HG02798 (cell line): ENCODE measurements around the gene PPP2R2C.

Source experiments
- ATAC-seq: cut with Tn5 transposase; IDR thresholded peaks from one replicate; pipeline ENCODE4 v1.9.1; 2021; ENCODE audit warnings: mild to moderate bottlenecking; ENCODE audit not compliant: unreplicated experiment, poor library complexity

Gene PPP2R2C

GRCh38 chr4:6469898-6470501 is 2.4 kb downstream of the PPP2R2C start:
- ATAC-seq = no peak

DNA sequence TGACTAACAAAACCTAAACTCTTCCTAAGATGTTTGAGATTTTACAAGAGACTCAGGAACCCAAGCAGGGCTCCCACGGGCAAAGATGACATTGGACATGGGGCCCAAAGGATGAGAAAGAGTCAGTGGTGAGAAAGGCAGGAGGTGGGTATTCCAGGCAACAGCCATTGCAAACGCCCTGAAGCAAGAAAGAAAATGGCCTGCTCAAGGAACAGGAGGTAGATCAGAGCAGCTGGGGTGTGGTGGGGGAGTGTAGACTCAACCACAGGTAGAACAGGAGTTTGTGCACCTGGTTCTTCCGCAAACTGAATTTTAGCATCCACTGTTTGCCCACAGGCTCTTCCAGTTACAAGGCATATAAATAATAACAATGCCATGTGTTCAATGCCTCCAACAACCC is 3.3 kb downstream of the PPP2R2C start:
- no peak for ATAC-seq

DNA sequence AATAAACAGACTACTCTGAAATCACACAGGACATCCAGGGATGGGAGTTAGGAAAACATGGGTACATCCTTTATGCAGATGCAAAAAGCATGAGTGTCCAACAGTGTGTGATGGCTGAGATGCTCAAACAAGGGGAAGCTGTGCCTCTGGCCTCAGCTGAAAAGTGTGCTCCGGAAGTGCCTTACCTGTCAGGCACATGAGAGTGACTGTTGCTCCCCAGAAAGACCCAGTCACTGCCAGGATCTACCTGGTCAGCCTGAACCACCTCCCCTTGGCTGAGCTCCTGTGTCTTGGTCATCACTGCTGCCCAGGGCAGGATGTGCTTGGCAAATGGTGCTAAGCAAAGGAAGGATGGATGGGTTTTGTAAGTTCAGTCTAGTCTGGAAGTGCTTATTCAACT is 4.0 kb downstream of the PPP2R2C start:
- ATAC-seq = no peak

DNA sequence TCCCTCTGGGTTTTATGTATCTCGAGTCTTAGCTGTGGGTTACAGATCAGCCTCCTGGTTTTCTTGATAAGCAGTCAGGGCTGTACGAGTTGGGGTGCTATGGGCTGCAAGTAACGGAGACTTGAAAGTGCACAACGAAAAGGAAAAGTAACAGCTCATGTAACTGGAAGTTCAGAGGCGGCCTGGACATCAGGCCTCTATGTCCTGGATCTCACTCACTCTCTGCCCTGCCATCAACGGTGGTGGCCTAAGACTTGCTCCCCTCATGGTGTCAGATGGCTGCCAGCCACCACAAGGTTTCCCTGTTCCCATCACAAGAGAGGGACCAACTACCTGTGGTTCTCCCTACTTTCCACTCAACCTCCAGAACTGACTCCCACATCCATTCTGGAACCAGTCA is 4.8 kb downstream of the PPP2R2C start:
- ATAC-seq = no peak

DNA sequence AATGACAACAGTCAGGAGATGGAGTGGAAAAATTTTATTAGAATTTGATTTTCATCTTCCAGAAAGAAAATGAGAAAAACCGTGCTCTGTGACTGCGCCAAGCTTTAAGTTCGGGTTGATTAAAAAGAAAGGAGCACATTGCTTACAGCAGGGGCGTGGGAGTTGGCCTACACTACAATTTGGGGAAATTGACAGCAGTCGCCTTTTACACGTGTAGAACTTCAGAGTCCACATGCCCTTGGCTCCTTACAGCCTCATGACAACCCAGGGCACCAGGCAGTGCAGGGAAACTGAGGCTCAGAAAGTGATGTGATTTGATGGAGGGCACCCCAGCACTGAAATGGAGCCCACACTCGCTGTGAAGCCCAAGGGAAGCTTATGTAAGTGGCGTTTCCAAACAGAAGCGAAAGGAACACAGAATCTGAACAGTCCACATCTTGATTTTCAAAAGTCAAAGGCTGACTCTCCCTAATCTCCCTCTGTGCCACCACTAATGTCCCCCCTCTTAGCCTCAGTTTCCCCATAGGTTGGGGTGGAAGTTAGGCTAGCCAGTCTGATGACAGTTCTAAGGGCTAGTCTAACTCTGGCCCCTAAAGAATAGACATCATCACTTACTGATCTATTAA is 5.5 kb downstream of the PPP2R2C start:
- ATAC-seq = no peak

DNA sequence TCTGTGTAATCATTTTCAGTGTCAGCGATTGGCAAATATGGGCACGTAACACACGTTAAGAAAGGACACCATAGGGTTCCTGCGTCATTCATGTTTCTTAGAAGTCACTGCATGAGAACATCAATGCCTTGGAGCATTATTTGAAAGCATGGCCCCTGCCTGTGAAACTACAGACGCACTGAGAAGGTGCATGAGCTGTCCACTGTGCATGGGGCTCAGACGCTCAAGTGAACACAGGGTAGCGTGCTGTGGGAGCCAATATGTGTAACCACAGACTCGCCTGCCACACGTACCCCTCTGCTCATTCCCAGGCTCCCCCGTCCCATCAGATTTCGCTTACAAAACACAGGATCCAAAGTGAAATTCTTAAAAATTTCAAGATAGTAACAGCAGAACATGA is 6.5 kb downstream of the PPP2R2C start:
- no peak for ATAC-seq

DNA sequence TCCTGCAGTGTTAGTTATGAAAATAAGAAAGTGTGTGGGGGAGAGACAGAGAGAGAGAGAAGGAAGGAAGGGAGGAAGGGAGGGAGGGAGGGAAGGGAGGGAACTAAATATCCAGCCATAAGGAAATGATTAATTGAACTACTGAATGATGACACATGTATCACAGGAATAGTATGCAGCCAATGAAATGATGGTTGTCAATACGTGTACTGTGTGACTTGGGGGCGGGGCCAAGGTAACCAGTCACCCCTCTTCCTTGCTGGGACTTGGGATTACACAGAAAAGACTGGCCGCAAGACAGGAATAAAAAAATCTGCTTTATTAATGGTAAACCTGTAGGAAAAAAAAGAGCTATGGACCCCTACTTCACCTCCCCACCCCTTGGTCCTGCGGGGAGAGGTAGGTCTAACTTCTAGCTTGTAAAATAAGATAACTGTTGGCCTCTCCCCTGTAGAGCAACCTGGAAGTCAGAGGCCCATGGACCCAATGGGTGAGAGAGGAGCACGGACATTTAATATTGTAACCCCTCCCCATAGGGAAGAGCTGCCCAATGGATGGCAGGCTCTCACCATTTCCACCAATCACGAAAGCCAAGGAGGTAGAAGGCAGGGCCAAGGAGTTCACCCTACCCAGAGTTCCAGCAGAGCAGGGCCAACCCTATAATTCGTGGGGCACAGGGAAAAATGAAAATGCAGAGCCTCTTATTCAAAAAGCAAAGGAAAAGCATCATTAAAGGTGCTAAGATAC is 7.4 kb downstream of the PPP2R2C start:
- no peak for ATAC-seq

DNA sequence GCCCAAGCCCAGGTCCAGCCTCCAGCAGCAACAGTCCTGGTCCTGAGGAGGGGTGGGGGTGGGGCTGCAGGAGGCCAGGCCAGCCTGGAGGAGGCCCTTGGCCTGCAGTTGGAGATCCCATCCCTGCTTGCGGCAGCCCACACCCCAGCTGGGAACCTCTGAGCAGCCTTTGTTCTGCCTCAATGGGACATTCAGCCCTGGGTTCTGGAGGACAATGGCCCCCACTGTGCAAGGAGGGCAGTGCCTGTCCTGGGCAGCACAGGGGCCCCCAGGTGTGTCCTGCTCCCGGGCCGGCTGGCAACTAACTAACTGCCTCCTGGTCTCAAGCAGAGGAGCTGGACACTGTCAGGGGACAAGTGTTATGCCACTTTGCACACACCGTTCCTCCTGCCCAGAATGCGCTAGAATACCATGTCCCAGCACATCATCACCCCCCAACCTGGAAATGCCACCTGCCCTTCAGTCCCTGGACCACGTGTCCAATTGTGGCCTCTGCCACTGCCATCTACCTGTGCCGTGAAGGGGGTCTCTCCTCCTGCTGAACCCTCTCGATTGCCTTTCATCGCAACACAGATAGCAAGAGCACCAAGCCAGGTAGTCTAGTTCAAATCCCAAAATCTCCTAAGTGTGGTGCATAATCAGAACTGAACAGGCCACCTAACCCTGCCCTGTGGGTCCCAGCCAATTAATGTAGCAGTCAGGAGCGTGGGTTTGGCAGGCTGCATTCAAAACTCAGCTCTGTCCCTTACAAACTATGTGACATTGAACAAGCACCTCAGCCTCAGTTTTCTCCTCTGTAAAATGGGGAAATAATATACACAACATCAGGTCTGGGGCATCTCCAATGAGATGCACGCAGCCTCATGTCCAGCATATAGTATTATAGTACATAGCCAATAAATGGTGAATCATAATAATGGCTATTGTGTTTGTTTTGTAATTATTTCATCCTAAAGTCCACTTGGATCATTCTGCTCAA is 8.8 kb downstream of the PPP2R2C start:
- ATAC-seq = no peak

DNA sequence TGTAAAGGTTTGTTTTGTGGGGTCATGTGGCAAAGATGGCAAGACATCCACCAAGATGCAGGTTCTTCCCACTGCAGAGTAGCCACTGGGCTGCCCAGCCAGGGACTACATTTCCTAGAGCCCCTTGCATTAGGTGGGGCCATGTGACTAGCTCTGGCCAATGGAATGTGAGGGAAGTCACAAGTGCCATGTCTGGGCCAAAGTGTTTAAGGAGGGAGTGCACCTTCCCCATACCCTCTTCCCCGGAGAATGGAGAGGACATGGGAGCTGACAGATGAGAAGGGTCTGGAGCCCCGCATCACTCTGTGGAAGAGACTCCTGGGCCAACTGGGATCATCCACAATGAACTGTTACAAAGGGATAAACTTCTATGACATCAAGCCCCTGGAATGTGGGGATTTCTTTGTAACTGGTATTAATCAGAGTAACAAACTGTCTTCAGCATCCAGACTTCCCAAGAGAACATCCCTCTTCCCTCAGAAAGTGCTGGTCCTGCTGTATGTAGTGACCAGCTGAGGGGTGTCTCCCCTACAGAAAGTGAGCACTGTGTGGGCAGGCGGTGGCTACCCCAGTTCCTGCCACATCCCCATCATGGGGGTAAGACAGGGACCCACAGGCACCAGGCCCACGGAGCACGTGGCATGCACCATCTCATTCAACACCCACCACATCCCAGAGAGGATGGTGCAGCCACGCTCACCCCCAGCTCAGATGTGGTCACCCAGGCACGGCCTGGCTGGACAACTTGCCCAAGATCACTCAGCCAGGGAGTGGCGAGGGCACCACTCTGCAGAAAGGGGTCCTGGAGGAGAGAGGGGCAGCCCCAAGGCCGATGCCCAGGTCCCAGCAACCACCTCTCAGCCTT is 10.9 kb downstream of the PPP2R2C start:
- no peak for ATAC-seq

- ATAC-seq = no peak
Observed at GRCh38 chr4:6460876-6461275, 11.5 kb downstream of the PPP2R2C start.

GRCh38 chr4:6458528-6458927 is 13.9 kb downstream of the PPP2R2C start:
- ATAC-seq = no peak

DNA sequence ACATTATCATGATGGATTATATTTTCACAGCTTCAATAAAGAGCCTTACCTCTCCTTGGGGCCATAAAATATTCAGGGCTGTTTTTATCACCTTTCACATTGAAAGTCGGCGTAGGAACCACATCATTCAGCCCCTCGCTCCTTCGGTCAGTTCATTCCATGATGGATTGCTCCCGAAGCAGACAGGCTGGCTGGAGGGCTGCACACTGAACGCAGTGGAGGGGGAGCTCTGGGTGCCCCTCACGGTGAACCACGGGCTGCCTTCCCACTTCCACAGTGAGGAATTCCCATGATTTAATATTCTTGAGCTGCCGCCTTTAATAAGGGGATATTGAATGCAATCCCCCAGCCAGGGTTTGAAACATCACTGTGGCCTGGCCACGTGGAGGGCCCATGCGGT is 16.0 kb downstream of the PPP2R2C start:
- ATAC-seq = no peak

- no peak for ATAC-seq
Observed at GRCh38 chr4:6454112-6454910, 18.1 kb downstream of the PPP2R2C start.

DNA sequence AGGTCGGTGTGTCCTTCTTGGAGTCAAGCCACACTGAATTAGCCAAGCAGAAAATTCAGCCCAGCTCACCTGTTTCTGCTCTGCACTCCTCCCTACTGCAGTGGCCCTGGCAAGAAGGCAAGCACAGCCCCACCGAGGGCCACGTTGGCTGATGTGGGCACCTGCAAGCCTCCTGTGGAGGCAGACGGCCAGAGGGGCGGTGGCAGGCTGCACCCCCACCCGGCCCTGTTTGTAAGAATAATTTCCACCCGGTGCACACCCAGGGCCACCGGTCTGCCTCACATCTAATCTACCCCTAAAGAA is 18.8 kb downstream of the PPP2R2C start:
- no peak for ATAC-seq

GRCh38 chr4:6452897-6453687 is 19.3 kb downstream of the PPP2R2C start:
- ATAC-seq = no peak

GRCh38 chr4:6452116-6452896 is 20.1 kb downstream of the PPP2R2C start:
- ATAC-seq = no peak

DNA sequence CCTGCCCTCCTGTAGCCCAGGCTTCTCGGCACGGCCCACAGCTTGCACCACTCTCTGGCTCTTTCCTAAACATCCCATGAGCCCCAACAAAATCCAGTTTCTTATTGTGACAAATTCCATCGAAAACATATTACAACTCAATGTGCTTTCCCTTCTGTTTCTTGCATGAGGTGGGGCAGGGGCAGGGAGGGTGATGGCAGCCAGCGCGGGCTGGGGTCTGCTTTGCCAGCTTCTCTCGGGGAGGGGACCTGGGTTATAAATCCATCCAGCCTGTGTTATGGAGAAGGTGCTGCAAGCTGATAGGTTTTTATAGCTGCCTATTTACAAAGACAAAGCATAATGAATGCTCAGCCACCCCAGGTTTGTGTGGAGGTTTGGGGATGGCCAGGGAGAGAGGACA is 21.1 kb downstream of the PPP2R2C start:
- no peak for ATAC-seq

GRCh38 chr4:6450709-6451108 is 21.7 kb downstream of the PPP2R2C start:
- no peak for ATAC-seq
